ENCODE results near the gene OR6K3.
"Not testable (repeated sequence)": the region's sequence is repeated elsewhere in the genome, so short reads cannot be mapped to it uniquely, and the experiment has no call there.

OR6K3 gene

DNA sequence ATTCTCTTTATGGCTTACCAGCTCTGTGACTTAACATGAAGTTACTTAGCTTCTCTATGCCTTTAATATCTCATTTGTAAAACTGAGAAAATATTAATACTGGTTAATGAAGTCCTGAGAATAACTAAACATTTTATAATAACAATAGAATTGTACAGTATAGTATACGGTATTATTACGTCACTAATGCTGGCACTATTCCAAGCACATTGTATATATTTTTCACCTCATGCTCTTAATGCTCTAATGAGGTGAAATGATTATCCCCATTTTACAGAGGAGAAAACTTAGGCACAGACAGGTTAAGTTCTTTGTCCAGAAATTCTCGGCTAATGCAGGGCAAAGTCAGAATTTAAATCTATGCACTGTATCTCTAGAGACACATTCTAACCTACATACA, 856 bp downstream of the OR6K3 start:
- no peak for FAIRE-seq
- no peak for TF ChIP-seq SPI1 (IDR thresholded peaks at IDR 0.05; ENCODE audit: low read depth, low read length)
- no peak for TF ChIP-seq POU2F2 (IDR thresholded peaks at IDR 0.05; ENCODE audit: low read depth, low read length)
- TF ChIP-seq POLR2A (IDR thresholded peaks at IDR 0.05; ENCODE audit: low read depth, low read length): no peak
- TF ChIP-seq POLR2AphosphoS5 (IDR thresholded peaks at IDR 0.05; ENCODE audit: low read depth, low read length): no peak
- TF ChIP-seq TAF1 (IDR thresholded peaks at IDR 0.05; ENCODE audit: low read depth, low read length): no peak
- no peak for TF ChIP-seq PAX5 (IDR thresholded peaks at IDR 0.05; ENCODE audit: insufficient read depth, low read length, severe bottlenecking)

DNA sequence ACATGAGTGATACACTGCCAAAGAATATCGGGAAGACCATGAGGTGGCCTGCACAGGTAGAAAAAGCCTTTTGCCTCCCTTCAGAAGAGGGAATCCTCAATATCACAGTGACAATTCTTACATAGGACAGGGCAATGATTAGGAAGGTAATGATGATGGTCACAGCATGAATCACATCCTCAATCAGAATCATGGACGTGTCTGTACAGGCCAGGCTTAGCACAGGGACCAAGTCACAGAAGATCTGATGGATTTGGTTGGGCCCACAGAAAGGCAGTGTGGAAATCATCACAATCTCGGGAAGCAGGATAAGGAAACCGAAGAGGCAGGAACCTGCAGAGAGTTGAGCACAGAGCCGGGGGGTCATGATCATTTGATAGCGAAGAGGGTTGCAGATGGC, 3.2 kb downstream of the OR6K3 start:
- FAIRE-seq (peak; percentile 54), DNase-seq (ENCODE audit: insufficient read length, low spot score) (no peak)
- TF ChIP-seq POLR2A (IDR thresholded peaks at IDR 0.05; ENCODE audit: low read depth, low read length) (no peak), POLR2AphosphoS5 (IDR thresholded peaks at IDR 0.05; ENCODE audit: low read depth, low read length) (no peak)

More for the DNA sequence above, 856 bp downstream of the OR6K3 start:
- no peak for DNase-seq (ENCODE audit: insufficient read length, low spot score)

DNA sequence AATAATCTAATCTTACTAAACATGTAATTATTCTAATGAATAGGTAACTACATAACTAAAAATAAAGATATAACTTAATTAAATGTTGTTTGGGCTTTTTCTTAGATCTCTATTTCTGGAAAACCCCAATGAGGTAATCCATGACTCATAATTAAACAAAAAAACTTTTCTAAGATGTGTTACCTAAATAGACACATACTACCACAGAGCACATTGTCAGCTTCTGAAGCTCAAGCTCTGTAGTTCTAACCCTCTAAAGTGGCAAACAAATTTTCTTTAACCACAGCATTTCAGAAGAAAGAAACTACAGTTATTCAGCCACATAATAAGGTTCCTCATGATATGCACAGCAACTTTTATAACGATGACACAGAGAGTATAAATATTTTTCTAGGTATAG, 4.2 kb downstream of the OR6K3 start:
- FAIRE-seq (no peak), DNase-seq (ENCODE audit: insufficient read length, low spot score) (no peak)
- TF ChIP-seq PAX5 (IDR thresholded peaks at IDR 0.05; ENCODE audit: insufficient read depth, low read length, severe bottlenecking) (no peak), SPI1 (IDR thresholded peaks at IDR 0.05; ENCODE audit: low read depth, low read length) (no peak), POU2F2 (IDR thresholded peaks at IDR 0.05; ENCODE audit: low read depth, low read length) (no peak), POLR2AphosphoS5 (IDR thresholded peaks at IDR 0.05; ENCODE audit: low read depth, low read length) (no peak), TAF1 (IDR thresholded peaks at IDR 0.05; ENCODE audit: low read depth, low read length) (no peak), POLR2A (IDR thresholded peaks at IDR 0.05; ENCODE audit: low read depth, low read length) (no peak)

DNA sequence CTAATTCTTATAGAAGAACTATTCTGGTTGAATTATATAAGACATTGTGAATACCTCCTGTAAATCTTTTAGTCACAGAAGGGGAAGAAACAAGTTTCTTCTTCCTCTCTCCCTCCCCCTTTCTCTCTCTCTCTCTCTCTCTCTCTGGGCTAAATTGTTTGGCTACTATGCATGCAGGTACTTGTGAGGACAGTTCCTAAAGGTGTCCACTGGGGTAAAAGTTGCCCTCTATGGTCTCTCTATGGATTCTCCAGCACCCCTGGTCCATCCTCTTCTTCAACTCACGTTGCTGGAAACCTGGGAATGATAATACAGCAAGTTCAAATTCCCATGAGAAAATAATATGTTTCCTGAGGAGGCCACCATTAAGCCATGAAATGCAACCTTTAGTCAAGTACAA, 5.8 kb downstream of the OR6K3 start:
- no peak for FAIRE-seq
- no peak for DNase-seq (ENCODE audit: insufficient read length, low spot score)
- TF ChIP-seq SPI1 (IDR thresholded peaks at IDR 0.05; ENCODE audit: low read depth, low read length): no peak
- TF ChIP-seq POLR2A (IDR thresholded peaks at IDR 0.05; ENCODE audit: low read depth, low read length): no peak
- TF ChIP-seq TAF1 (IDR thresholded peaks at IDR 0.05; ENCODE audit: low read depth, low read length): no peak
- no peak for TF ChIP-seq POU2F2 (IDR thresholded peaks at IDR 0.05; ENCODE audit: low read depth, low read length)

DNA sequence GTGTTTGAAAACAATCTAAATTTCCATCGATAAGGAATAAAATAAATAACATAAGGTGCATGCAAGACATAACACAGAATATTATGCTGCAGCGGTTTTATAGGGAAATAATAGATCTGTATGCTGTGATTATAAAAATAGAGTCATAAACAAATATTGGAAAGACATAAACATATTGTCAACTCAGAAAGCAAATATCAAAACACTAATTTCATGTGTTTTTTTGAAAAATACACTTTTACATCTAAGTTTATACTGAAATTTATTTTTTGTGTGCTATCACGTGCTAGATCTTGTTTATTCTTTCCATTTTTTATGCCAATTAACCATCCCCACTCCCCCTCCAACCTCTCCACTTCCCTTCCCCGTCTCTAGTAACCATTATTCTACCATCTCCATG, 9.4 kb downstream of the OR6K3 start:
- no peak for FAIRE-seq
- no peak for DNase-seq (ENCODE audit: insufficient read length, low spot score)
- TF ChIP-seq TAF1 (IDR thresholded peaks at IDR 0.05; ENCODE audit: low read depth, low read length) (no peak), POLR2AphosphoS5 (IDR thresholded peaks at IDR 0.05; ENCODE audit: low read depth, low read length) (no peak), SPI1 (IDR thresholded peaks at IDR 0.05; ENCODE audit: low read depth, low read length) (no peak), POU2F2 (IDR thresholded peaks at IDR 0.05; ENCODE audit: low read depth, low read length) (no peak), PAX5 (IDR thresholded peaks at IDR 0.05; ENCODE audit: insufficient read depth, low read length, severe bottlenecking) (no peak), POLR2A (IDR thresholded peaks at IDR 0.05; ENCODE audit: low read depth, low read length) (no peak)

DNA sequence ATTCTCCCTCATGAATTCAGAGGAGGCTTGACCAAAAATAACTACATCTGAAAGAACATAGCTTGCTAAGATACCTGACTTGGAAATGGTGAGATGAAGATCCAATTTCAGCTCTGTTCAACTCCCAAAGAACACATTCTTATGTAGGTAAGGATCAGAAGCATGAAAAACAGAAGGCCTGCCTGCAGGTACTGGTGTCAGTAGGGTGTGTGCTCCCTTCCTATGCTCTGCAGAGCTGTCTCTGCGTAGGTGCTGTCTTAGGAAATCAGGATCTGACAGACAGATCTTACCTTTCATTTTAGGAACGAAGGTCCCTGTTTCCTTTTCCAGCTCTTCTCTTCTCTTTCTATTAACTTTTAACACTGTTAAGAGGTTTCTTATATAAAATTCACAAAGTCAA, 14.4 kb downstream of the OR6K3 start:
- DNase-seq (ENCODE audit: insufficient read length, low spot score): no peak
- no peak for FAIRE-seq
- TF ChIP-seq PAX5 (IDR thresholded peaks at IDR 0.05; ENCODE audit: insufficient read depth, low read length, severe bottlenecking) (no peak), TAF1 (IDR thresholded peaks at IDR 0.05; ENCODE audit: low read depth, low read length) (no peak)

DNA sequence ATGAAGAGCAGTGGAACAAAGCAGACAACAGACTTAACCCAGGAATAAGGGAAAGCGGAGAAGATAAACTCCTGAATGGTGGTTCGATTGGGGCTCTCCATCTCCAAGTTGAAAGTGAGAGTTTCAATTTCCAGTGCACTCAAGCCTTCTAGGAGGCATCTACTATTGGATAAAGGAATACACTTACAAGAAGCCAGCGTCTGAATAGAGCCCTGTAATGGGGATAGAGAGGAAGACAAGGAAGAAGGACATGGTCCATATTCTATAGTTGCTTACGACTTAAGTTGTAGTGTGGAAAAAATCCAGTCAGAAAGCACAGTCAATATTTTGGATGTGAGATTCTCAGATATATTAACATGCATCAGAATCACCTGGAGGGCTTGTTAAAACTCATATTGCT, 20.0 kb downstream of the OR6K3 start, which contains the start of gene OR6K2:
Gene OR6K2, minus strand, starts transcription at position 101 of the 400 bp plus-strand sequence. Its CDS starts 0 bp downstream, at position 101.
- FAIRE-seq: no peak
- no peak for DNase-seq (ENCODE audit: insufficient read length, low spot score)
- TF ChIP-seq POU2F2 (IDR thresholded peaks at IDR 0.05; ENCODE audit: low read depth, low read length) (no peak), TAF1 (IDR thresholded peaks at IDR 0.05; ENCODE audit: low read depth, low read length) (no peak)

DNA sequence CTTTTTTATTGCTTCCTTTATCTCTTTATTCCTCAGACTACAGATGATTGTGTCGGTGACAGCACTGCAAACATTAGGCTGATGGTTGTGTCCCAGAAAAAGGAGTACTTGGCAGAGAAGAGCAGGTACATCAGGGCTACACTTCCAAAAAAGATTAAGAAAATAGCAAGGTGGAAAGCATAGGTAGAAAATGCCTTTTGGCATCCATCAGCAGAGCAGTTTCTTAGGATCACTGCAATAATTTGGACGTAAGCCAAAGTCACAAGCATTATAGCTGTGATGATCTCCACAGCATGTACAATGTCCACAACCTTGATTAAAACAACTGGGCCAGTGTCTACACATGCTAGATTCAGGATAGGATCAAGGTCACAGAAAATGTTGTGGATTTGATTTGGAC, 25.9 kb downstream of the OR6K3 start:
- DNase-seq (ENCODE audit: insufficient read length, low spot score) (no peak), FAIRE-seq (no peak)
- TF ChIP-seq POLR2A (IDR thresholded peaks at IDR 0.05; ENCODE audit: low read depth, low read length): no peak
- no peak for TF ChIP-seq PAX5 (IDR thresholded peaks at IDR 0.05; ENCODE audit: insufficient read depth, low read length, severe bottlenecking)
- no peak for TF ChIP-seq TAF1 (IDR thresholded peaks at IDR 0.05; ENCODE audit: low read depth, low read length)
- TF ChIP-seq POU2F2 (IDR thresholded peaks at IDR 0.05; ENCODE audit: low read depth, low read length): no peak
- TF ChIP-seq POLR2AphosphoS5 (IDR thresholded peaks at IDR 0.05; ENCODE audit: low read depth, low read length): no peak
- no peak for TF ChIP-seq SPI1 (IDR thresholded peaks at IDR 0.05; ENCODE audit: low read depth, low read length)

DNA sequence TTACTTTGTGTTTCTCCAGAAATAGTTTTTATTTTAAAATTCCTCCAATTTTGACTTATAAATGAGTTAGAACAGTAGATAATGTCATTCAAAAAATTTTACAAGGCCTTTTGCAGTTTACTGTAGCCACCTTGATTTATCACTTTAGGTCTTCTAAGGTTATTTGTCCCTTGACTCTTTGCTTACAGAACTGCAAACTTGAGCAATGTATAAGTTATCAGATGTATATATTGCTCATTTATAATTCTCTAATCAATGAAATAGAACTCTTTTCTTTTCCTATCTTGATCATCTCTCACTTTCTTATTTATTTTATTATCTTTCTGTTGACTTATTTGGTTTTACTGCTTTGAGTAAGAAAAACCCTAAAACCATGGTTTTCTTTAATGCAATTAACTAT, 28.2 kb downstream of the OR6K3 start:
- no peak for FAIRE-seq
- no peak for TF ChIP-seq POU2F2 (IDR thresholded peaks at IDR 0.05; ENCODE audit: low read depth, low read length)
- no peak for TF ChIP-seq SPI1 (IDR thresholded peaks at IDR 0.05; ENCODE audit: low read depth, low read length)
- TF ChIP-seq PAX5 (IDR thresholded peaks at IDR 0.05; ENCODE audit: insufficient read depth, low read length, severe bottlenecking): no peak
- TF ChIP-seq POLR2A (IDR thresholded peaks at IDR 0.05; ENCODE audit: low read depth, low read length): no peak
- TF ChIP-seq TAF1 (IDR thresholded peaks at IDR 0.05; ENCODE audit: low read depth, low read length): no peak
- TF ChIP-seq POLR2AphosphoS5 (IDR thresholded peaks at IDR 0.05; ENCODE audit: low read depth, low read length): no peak
- DNase-seq (ENCODE audit: insufficient read length, low spot score): no peak

DNA sequence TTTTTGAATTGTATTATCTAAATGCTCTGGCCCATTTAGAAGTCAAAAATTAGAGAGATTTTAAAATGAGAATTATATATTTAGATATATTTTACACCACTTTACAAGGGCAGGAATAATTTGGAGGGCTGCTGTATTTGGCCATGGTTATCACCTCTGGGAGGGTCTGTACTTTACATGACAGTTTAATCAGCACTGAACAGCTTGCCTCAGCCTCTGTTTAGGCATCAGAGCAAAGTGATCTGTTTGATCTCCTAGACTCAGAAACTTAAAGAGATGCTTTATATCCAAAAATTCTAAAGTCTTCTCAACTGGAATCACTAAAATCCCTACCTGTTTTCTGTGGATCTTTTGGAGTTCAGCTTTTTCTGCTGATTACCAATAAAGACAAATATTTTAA, 28.6 kb downstream of the OR6K3 start:
- FAIRE-seq: no peak
- TF ChIP-seq PAX5 (IDR thresholded peaks at IDR 0.05; ENCODE audit: insufficient read depth, low read length, severe bottlenecking): no peak
- DNase-seq (ENCODE audit: insufficient read length, low spot score): no peak

DNA sequence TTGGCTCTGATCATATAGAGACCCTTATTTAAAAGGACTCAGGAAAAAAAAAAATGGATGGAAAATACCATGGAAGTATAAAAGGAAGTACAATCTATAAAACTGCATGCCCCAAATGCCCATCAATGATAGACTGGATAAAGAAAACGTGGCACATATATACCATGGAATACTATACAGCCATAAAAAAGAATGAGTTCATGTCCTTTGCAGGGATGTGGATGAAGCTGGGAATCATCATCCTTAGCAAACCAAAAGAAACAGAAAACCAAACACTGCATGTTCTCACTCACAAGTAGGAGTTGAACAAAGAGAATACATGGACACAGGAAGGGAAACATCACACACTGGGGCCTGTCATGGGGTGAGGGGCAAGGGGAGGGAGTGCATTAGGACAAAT, 29.4 kb downstream of the OR6K3 start:
- not testable (repeated sequence) for DNase-seq (ENCODE audit: insufficient read length, low spot score); FAIRE-seq

Measured in GM12891 (cell line).